HTERT RPE-1 (cell line): ENCODE results near the gene PLA2G4E.

Source experiments
- in situ Hi-C: fragments of 300-500 bp; cut with MboI; formaldehyde crosslinking; loops from 4 replicates; pipeline ENCODE4 v1.14.3; 2020; ENCODE audit warnings: low sequenced_read_pairs

Gene PLA2G4E

GRCh38 chr15:41941644-41942415 is 79.0 kb downstream of the PLA2G4E start:
- in situ Hi-C loops: no loop called here

- in situ Hi-C loops: no loop called here
Measured at GRCh38 chr15:41940441-41940857, 80.4 kb downstream of the PLA2G4E start.

- in situ Hi-C loops: no loop called here
Measured at GRCh38 chr15:41939986-41940385, 80.9 kb downstream of the PLA2G4E start.

- in situ Hi-C loops: no loop called here
Measured at GRCh38 chr15:41937568-41937923, 83.3 kb downstream of the PLA2G4E start.

GRCh38 chr15:41936649-41937567 is 83.9 kb downstream of the PLA2G4E start:
- in situ Hi-C loops: no loop called here

GRCh38 chr15:41936155-41936554 is 84.7 kb downstream of the PLA2G4E start:
- in situ Hi-C loops: no loop called here

GRCh38 chr15:41935566-41936020 is 85.2 kb downstream of the PLA2G4E start:
- in situ Hi-C loops: no loop called here

- in situ Hi-C loops: no loop called here
Measured at GRCh38 chr15:41934843-41935242, 86.0 kb downstream of the PLA2G4E start.

- in situ Hi-C loops: no loop called here
Measured at GRCh38 chr15:41933771-41934170, 87.1 kb downstream of the PLA2G4E start.

GRCh38 chr15:41933326-41933725 is 87.5 kb downstream of the PLA2G4E start:
- in situ Hi-C loops: no loop called here

GRCh38 chr15:41932511-41933289 is 88.1 kb downstream of the PLA2G4E start:
- in situ Hi-C loops: no loop called here

- in situ Hi-C loops: no loop called here
Measured at GRCh38 chr15:41932101-41932500, 88.7 kb downstream of the PLA2G4E start.
